Stimulated activated CD4-positive, alpha-beta T cell treated with anti-CD3 and anti-CD28 coated beads, TNF-alpha, amount 100 ng/mL, for 48 hours (primary cell): ENCODE data around the gene PPP1R10.

Experiments used
- DNase-seq, 3 donors: peaks; one replicate each; pipeline ENCODE4 v3.0.0-alpha.2; 2020; ENCODE audit warnings: low read depth in 3 of 3

The PPP1R10 gene

DNA sequence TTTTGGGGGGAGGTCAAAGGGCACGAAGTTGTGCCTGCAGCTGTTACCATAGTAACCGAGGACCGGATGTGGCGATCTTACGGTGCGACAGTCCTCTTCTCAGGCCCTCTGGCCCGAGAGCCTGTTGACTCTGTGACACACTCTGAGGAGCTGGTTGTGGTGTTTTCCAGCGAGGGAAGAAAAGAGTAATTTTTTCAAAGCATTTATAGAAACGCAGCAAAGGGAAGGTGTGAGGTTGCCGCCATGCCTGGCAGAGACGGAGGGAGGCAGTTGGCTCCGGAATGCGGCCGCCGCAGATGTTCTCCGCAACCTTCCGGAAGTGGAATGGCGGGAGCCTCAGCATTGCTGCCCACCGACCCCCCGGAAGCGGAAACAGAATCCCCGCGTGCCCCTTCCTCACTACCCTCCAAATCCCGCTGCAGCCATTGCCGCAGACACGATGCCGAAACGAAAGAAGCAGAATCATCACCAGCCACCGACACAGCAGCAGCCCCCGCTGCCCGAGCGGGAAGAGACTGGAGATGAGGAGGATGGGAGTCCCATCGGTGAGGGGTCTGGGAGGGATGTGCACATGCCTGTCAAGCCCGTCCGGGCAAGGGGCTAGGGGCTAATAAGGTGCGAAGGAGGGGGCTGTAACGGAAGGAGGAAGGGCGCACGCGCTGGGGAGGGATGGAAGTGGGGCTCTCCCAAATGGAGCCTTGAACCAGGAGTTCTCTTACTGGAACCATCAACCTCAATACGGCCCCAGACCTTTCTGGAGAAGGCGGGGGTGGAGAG lies 59.9 kb downstream of the PPP1R10 start, which contains the start of gene PRR3:
TSS of gene PRR3 (plus strand) at position 390 of the 777 bp plus-strand sequence. CDS start at position 440, 50 bp downstream.
- peak; percentile 78 to 85 (median 85) for DNase-seq

DNA sequence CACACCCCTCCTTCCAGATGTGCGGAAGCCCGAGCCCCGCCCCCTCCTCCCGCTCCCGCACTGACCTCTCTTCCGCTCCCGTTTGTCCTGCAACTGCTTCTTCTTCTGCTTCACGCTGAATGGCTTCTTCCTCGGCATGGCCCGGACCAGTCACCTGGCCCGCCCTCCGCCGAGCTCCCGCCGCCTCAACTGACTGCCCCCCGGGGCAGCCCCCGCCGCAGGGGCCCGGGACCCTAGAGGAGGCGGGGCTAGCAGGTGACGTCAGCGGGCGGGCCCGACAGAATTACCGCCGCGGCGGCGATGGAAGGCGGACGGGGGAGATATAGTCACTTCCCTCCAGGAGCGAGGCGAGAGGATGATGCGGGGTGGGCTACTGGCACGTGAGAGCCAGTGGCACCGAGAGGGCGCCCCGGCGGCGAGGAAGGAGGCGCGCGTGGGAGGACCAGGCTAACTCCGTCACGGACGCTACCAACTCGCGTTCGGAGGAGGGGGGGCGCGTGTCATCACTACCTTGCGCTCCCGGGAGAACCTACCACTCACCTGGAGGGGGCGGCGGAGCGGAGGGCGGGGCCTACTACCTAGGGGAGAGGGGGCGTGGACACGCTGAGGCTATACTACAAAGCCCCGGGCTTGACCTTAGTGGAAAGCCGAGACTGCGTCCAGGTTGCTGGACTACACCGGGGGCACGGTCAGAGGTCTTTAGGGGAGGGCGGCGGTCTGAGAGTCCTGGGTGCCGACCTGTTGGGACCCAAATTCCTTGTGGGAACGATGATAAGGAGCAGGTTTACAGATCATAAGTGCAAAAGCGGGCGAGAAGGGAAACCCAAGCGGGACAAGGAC lies 60.8 kb downstream of the PPP1R10 start, which contains the start of gene GNL1:
TSS of gene GNL1 (minus strand) at position 424 of the 840 bp plus-strand sequence. CDS start at position 138, 286 bp downstream.
- peak; percentile 97 to 99 (median 99) for DNase-seq

- DNase-seq, result no peak
These were observed 61.3 kb downstream of the PPP1R10 start for GRCh38 chr6:30555816-30556065.

GRCh38 chr6:30554962-30555815 lies 61.9 kb downstream of the PPP1R10 start:
- DNase-seq, result no peak

- no peak for DNase-seq
These were observed 62.6 kb downstream of the PPP1R10 start for GRCh38 chr6:30554404-30554803.
